Kidney (tissue), 14 donors: Measurements from ENCODE around the gene ACSF3. TPM values are rescaled to one million over a fixed set of nuclear protein-coding genes. Genes with fewer than 3 reads are reported as not detected.
A peak's percentile ranks its signal among the peaks of the same experiment; 100 is the strongest.

Experiments
- DNase-seq, 5 donors: peaks; one replicate each; pipeline ENCODE4 v3.0.0-alpha.2; 2013 to 2020
- FAIRE-seq: peaks from 2 replicates; lab custom pipeline; 2012; peaks lifted over from hg19 to GRCh38; lab: Jason Lieb, UNC
- H3K27ac ChIP-seq, 2 donors: one replicate each; pipeline ENCODE4 v1.7.0; 2013; ENCODE audit warnings: low read depth in 2 of 2, low read length in 2 of 2, inconsistent platforms in 1 of 2
- H3K27me3 ChIP-seq: one replicate; pipeline ENCODE4 v1.7.1; 2013; ENCODE audit warnings: low read length, inconsistent platforms; ENCODE audit not compliant: control insufficient read depth, insufficient read depth
- H3K36me3 ChIP-seq, 3 donors: one replicate each; pipeline versions ENCODE4 v1.7.0 to v1.7.1; 2013; ENCODE audit warnings: low read length in 3 of 3, control low read depth in 1 of 3, inconsistent platforms in 1 of 3; ENCODE audit not compliant: insufficient read depth in 3 of 3, control insufficient read depth in 2 of 3
- H3K4me1 ChIP-seq, 3 donors: one replicate each; pipeline versions ENCODE4 v1.7.0 to v1.7.1; 2013; ENCODE audit warnings: low read length in 3 of 3, inconsistent platforms in 1 of 3, low read depth in 1 of 3; ENCODE audit not compliant: control insufficient read depth in 2 of 3, insufficient read depth in 2 of 3
- H3K4me3 ChIP-seq, 3 donors: one replicate each; pipeline versions ENCODE4 v1.7.0 to v1.8.1; 2013; ENCODE audit warnings: low read length in 3 of 3, control low read depth in 1 of 3, inconsistent platforms in 1 of 3
- H3K9ac ChIP-seq, 3 donors: one replicate each; pipeline versions ENCODE4 v1.7.0 to v1.7.1; 2013; ENCODE audit warnings: low read length in 3 of 3, control low read depth in 1 of 3, inconsistent platforms in 1 of 3
- H3K9me3 ChIP-seq, 3 donors: one replicate each; pipeline versions ENCODE4 v1.7.0 to v1.7.1; 2013; ENCODE audit warnings: low read length in 3 of 3, control low read depth in 1 of 3, inconsistent platforms in 1 of 3; ENCODE audit not compliant: control insufficient read depth in 2 of 3, insufficient read depth in 1 of 3
- intact Hi-C: fragments of 100-400 bp; cut with DNase I; formaldehyde crosslinking; loops from one replicate; pipeline ENCODE4 v1.11.1; 2022
- polyA plus RNA-seq: library from polyadenylated mRNA; stranded (reverse); fragments of 350-450 nt; fragmentation: Illumina TruSeq; extraction: RNeasy Lipid Tissue Mini Kit (QIAGEN cat#74804); gene quantifications from one replicate; pipeline ENCODE4 v1.2.3, GENCODE V29; 2014; ENCODE audit warnings: low read depth, low replicate concordance; ENCODE audit not compliant: insufficient read depth
- total RNA-seq: library from RNA; stranded (reverse); fragmentation: NEBNext Ultra II Directional; extraction: Animal tissue kit (Norgen Biotek cat#: 25700); gene quantifications from one replicate; pipeline ENCODE4 v1.2.1, GENCODE V29; 2021
- TF ChIP-seq, protein P1 (sequence below): IDR thresholded peaks from 3 replicates; pipeline ENCODE4 v1.5.1; 2012; ENCODE audit warnings: mild to moderate bottlenecking, moderate library complexity, borderline replicate concordance; ENCODE audit not compliant: insufficient read depth; ENCODE audit errors: extremely low read depth
- donor health status: control.
- donor health status: control.
- donor health status: control.
- donor health status: control.
- donor health status: control.
- donor health status: DM: yes; HTN: yes; CAD: no.
- donor health status: Normal renal cell carcinoma (clear cell type).

Gene ACSF3
- total and polyA plus RNA-seq, 2 donors from 2014 or later = 33.2 to 39.0 TPM

DNA sequence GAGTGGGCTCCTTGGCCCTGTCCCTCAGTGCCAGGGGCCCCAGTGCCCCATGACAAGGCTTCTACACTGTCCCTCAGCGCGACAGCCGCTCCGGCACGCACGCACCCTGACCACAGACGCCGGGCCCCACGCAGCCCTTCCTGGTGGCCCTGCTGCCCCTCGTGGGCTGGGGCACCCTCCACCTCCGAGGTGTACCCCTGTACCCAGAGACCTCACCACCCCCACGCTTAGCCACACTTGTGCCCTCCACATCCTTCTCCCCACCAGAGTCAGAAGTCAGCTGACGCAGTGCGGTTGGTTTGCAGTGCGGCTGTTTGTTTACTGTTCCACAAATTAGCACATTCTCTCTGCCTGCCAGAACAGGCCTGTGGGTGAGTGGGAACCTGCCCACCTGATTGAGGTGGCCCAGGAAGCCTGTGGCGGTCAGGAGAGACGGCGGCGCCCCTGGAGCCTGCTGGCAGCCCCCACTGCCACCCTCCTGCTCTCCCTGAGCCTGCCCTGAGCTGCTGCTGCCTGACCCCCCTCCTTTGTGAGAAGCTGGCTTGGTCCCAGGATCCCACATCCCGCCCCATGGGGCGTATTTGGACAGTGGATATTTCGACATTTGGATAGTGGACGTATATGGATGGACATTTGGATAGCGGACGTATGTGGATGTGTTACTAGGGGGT, 39.9 kb downstream of the ACSF3 start:
- H3K36me3 ChIP-seq = peaks cover 0 to 5% (median 3%) of the 10 kb centered on the region in 3 donors
- no peak overlapping the region for H3K27ac ChIP-seq
- peak in 1 of 5 donors; percentile 34 for DNase-seq
- H3K9ac ChIP-seq = no peak overlapping the region
- TF ChIP-seq, protein P1, sequence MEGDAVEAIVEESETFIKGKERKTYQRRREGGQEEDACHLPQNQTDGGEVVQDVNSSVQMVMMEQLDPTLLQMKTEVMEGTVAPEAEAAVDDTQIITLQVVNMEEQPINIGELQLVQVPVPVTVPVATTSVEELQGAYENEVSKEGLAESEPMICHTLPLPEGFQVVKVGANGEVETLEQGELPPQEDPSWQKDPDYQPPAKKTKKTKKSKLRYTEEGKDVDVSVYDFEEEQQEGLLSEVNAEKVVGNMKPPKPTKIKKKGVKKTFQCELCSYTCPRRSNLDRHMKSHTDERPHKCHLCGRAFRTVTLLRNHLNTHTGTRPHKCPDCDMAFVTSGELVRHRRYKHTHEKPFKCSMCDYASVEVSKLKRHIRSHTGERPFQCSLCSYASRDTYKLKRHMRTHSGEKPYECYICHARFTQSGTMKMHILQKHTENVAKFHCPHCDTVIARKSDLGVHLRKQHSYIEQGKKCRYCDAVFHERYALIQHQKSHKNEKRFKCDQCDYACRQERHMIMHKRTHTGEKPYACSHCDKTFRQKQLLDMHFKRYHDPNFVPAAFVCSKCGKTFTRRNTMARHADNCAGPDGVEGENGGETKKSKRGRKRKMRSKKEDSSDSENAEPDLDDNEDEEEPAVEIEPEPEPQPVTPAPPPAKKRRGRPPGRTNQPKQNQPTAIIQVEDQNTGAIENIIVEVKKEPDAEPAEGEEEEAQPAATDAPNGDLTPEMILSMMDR = no peak
- no peaks in the 10 kb centered on the region for H3K9me3 ChIP-seq
- H3K4me3 ChIP-seq = no peak overlapping the region
- no peaks in the 10 kb centered on the region for H3K27me3 ChIP-seq
- FAIRE-seq = no peak
- intact Hi-C loops = no loop called here
- no peaks in the 10 kb centered on the region for H3K4me1 ChIP-seq

DNA sequence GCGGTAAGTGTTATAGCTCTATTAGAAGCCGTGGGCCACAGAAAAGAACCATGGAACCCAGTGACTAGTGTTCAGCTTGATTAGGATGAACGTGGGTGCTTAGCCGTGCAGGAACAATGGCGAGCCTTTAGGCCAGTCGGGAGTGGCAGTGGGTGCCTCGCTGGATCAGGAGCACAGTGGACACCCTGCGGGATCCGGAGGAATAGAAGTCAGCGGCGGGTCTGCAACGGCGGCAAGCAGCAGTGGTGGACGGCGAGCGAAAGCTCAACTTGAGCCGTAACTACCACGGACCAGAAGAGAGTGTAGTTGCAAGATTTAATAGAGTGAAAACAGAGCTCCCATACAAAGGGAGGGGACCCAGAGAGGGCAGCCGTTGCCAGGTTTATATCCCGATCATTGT, 40.6 kb downstream of the ACSF3 start:
- DNase-seq (no peak), FAIRE-seq (no peak)
- no peak overlapping the region for H3K4me3 ChIP-seq
- H3K27me3 ChIP-seq = no peaks in the 10 kb centered on the region
- no peaks in the 10 kb centered on the region for H3K9me3 ChIP-seq
- H3K36me3 ChIP-seq = peaks cover 0 to 5% (median 3%) of the 10 kb centered on the region in 3 donors
- intact Hi-C loops = no loop called here
- H3K27ac ChIP-seq = no peak overlapping the region
- TF ChIP-seq, protein P1 = no peak
- no peaks in the 10 kb centered on the region for H3K4me1 ChIP-seq
- H3K9ac ChIP-seq = no peak overlapping the region

DNA sequence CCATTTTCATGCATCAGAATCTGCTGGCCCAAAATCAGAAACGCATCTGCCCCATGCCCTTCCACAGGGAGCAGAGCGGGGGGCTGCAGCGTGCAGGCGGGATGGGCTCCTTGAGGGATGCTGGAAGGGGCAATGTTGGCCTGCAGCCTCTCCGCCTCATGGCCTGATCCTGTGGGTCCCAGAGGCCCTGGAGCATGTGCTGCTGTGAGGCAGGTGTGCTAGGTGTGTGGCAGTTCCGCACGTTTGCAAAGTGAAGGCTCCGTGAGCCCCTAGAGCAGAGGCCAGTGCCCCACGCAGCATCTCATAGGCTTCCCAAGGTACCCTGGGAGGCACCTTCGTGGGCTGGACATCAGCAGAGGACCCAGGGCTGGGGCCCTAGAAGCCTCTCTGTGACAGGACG, 41.5 kb downstream of the ACSF3 start:
- no peaks in the 10 kb centered on the region for H3K4me1 ChIP-seq
- intact Hi-C loops = no loop called here

More for the DNA sequence above, 41.5 kb downstream of the ACSF3 start:
- no peak overlapping the region for H3K27ac ChIP-seq
- peaks cover 0 to 5% (median 3%) of the 10 kb centered on the region in 3 donors for H3K36me3 ChIP-seq
- no peak for FAIRE-seq
- H3K9me3 ChIP-seq = no peaks in the 10 kb centered on the region
- H3K4me3 ChIP-seq = no peak overlapping the region
- TF ChIP-seq, protein P1 = no peak
- DNase-seq = no peak
- no peaks in the 10 kb centered on the region for H3K27me3 ChIP-seq
- no peak overlapping the region for H3K9ac ChIP-seq
